ENCODE results near the gene GLT6D1. TPM values are rescaled to one million over a fixed set of nuclear protein-coding genes. Genes with fewer than 3 reads are reported as not detected.

Gene GLT6D1
- total RNA-seq, 4 donors from 2014 or later, result not detected

- ATAC-seq (ENCODE audit: low FRiP score), result no peak
- no peak for DNase-seq (ENCODE audit: low spot score)
- TF ChIP-seq CTCF (IDR thresholded peaks at IDR 0.05), result no peak
Measured at GRCh38 chr9:135589596-135590485, 49.5 kb downstream of the GLT6D1 start.

- ATAC-seq (ENCODE audit: low FRiP score) (no peak), DNase-seq (ENCODE audit: low spot score) (no peak)
- TF ChIP-seq CTCF (IDR thresholded peaks at IDR 0.05), result no peak
Measured at GRCh38 chr9:135588886-135589595, 50.3 kb downstream of the GLT6D1 start.

GRCh38 chr9:135588371-135588770 lies 51.0 kb downstream of the GLT6D1 start:
- DNase-seq (ENCODE audit: low spot score) (no peak), ATAC-seq (ENCODE audit: low FRiP score) (no peak)
- no peak for TF ChIP-seq CTCF (IDR thresholded peaks at IDR 0.05)

GRCh38 chr9:135587658-135588057 lies 51.7 kb downstream of the GLT6D1 start:
- ATAC-seq (ENCODE audit: low FRiP score), result no peak
- no peak for DNase-seq (ENCODE audit: low spot score)
- TF ChIP-seq CTCF (IDR thresholded peaks at IDR 0.05), result no peak

GRCh38 chr9:135586601-135587109 lies 52.7 kb downstream of the GLT6D1 start:
- DNase-seq (ENCODE audit: low spot score) (no peak), ATAC-seq (ENCODE audit: low FRiP score) (no peak)
- no peak for TF ChIP-seq CTCF (IDR thresholded peaks at IDR 0.05)

GRCh38 chr9:135584934-135585333 lies 54.4 kb downstream of the GLT6D1 start:
- no peak for TF ChIP-seq CTCF (IDR thresholded peaks at IDR 0.05)
- ATAC-seq (ENCODE audit: low FRiP score) (no peak), DNase-seq (ENCODE audit: low spot score) (no peak)
